ENCODE results near the gene CCDC148. TPM values are rescaled to one million over a fixed set of nuclear protein-coding genes. Genes with fewer than 3 reads are reported as not detected.

The CCDC148 gene
- total and polyA plus RNA-seq, 2 donors (not counting 1 experiment from before 2014, with no cell fraction given), result not detected

DNA sequence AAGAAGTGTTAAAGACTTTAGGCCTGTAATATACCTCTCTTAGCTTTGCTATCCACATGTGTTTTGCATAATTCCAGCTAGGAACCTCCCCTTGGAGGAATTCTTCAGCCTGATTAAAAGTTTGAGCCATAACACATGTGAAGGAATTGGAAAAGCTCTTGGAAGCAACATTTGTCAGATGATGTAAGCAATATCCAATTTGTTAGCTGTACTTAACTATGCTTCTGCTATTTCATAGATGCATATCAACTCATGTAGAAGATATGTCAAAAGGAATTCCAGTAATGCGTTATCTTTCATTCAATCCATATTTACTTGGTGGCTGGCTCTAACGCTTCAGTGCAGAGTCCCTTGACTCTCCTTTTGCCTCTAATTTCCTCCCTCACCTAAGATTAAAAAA, 46.4 kb upstream of the CCDC148 start:
- Histone ChIP-seq H3K4me2 (replicated peaks; ENCODE audit: low read depth, low read length, poor library complexity, severe bottlenecking) (no peak overlapping the region), H3K27ac (ENCODE audit: low read length in 2 of 2) (no peak overlapping the region), H3K36me3 (replicated peaks in 1 of 2; ENCODE audit: control extremely low read depth in 1 of 2, control insufficient read depth in 1 of 2, extremely low read depth in 1 of 2, insufficient read depth in 2 of 2, low read length in 1 of 2) (no peaks in the 10 kb centered on the region), H3K4me3 (ENCODE audit: control extremely low read depth in 1 of 5, extremely low read depth in 1 of 5, insufficient read depth in 1 of 5, low read depth in 2 of 5, low read length in 4 of 5) (no peak overlapping the region), H3K79me2 (ENCODE audit: control insufficient read depth, insufficient read depth, low read length) (no peaks in the 10 kb centered on the region), H3K27me3 (replicated peaks in 1 of 4; ENCODE audit: control extremely low read depth in 1 of 4, control insufficient read depth in 3 of 4, insufficient read depth in 4 of 4, low read length in 3 of 4) (no peaks in the 10 kb centered on the region), H3K9ac (ENCODE audit: low read length) (no peak overlapping the region), H3K9me3 (ENCODE audit: control extremely low read depth in 1 of 3, control insufficient read depth in 2 of 3, insufficient read depth in 1 of 3, low read length in 2 of 3) (no peaks in the 10 kb centered on the region), H3K4me1 (ENCODE audit: control insufficient read depth in 2 of 2, insufficient read depth in 2 of 2, low read length in 2 of 2) (no peaks in the 10 kb centered on the region), H2AFZ (ENCODE audit: insufficient read depth, low read depth, low read length, poor library complexity, severe bottlenecking) (no peak overlapping the region), H4K20me1 (ENCODE audit: control insufficient read depth, insufficient read depth, low read length, poor library complexity, severe bottlenecking) (no peaks in the 10 kb centered on the region)
- intact Hi-C loops (cut with micrococcal nuclease), result no loop called here
- POLR2A ChIA-PET, result no interaction called here
- Mint-ChIP-seq H3K27ac (no peak overlapping the region), H3K4me3 (no peak overlapping the region), H3K4me1 (no peaks in the 10 kb centered on the region), H3K9me3 (ENCODE audit: insufficient read depth) (no peaks in the 10 kb centered on the region), H3K27me3 (no peaks in the 10 kb centered on the region)
- TF ChIP-seq EZH2 (IDR thresholded peaks at IDR 0.05; ENCODE audit: borderline replicate concordance, insufficient read depth, low read depth, low read length, poor library complexity, severe bottlenecking), result no peak
- TF ChIP-seq, protein P1, sequence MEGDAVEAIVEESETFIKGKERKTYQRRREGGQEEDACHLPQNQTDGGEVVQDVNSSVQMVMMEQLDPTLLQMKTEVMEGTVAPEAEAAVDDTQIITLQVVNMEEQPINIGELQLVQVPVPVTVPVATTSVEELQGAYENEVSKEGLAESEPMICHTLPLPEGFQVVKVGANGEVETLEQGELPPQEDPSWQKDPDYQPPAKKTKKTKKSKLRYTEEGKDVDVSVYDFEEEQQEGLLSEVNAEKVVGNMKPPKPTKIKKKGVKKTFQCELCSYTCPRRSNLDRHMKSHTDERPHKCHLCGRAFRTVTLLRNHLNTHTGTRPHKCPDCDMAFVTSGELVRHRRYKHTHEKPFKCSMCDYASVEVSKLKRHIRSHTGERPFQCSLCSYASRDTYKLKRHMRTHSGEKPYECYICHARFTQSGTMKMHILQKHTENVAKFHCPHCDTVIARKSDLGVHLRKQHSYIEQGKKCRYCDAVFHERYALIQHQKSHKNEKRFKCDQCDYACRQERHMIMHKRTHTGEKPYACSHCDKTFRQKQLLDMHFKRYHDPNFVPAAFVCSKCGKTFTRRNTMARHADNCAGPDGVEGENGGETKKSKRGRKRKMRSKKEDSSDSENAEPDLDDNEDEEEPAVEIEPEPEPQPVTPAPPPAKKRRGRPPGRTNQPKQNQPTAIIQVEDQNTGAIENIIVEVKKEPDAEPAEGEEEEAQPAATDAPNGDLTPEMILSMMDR (IDR thresholded peaks at IDR 0.05), result no peak
- WGBS (ENCODE audit: insufficient coverage), result no CpG with 5 or more reads among the region's 2 CpGs
- CTCF ChIA-PET, result no interaction called here
- ATAC-seq (ENCODE audit: low read depth) (no peak), DNase-seq (no peak)

DNA sequence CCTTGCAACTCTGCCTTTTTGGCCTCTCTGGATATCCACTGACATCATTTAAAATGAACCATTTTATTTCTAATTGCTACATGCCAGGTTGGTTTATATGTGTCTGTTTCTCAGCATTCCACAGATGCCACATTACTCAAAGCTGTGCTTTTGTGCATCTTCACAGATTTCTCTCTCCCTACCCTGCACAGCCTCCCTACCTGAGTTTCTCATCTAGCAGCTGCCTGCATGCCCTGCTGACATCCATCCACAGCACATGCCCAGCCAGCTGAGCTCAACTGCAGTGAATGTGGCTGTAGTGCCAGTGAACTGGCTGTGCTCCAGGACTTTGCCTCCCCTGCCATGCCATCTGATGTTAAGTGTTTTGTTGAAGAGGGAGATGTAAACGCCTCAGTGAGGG, 44.7 kb upstream of the CCDC148 start:
- ChIA-PET POLR2A (no interaction called here), CTCF (no interaction called here)
- DNase-seq, result no peak
- Histone ChIP-seq H3K36me3 (replicated peaks in 1 of 2; ENCODE audit: control extremely low read depth in 1 of 2, control insufficient read depth in 1 of 2, extremely low read depth in 1 of 2, insufficient read depth in 2 of 2, low read length in 1 of 2) (no peaks in the 10 kb centered on the region), H3K4me1 (ENCODE audit: control insufficient read depth in 2 of 2, insufficient read depth in 2 of 2, low read length in 2 of 2) (no peaks in the 10 kb centered on the region), H3K79me2 (ENCODE audit: control insufficient read depth, insufficient read depth, low read length) (no peaks in the 10 kb centered on the region), H2AFZ (ENCODE audit: insufficient read depth, low read depth, low read length, poor library complexity, severe bottlenecking) (no peak overlapping the region), H3K27me3 (replicated peaks in 1 of 4; ENCODE audit: control extremely low read depth in 1 of 4, control insufficient read depth in 3 of 4, insufficient read depth in 4 of 4, low read length in 3 of 4) (no peaks in the 10 kb centered on the region), H3K4me3 (ENCODE audit: control extremely low read depth in 1 of 5, extremely low read depth in 1 of 5, insufficient read depth in 1 of 5, low read depth in 2 of 5, low read length in 4 of 5) (no peak overlapping the region), H3K9me3 (ENCODE audit: control extremely low read depth in 1 of 3, control insufficient read depth in 2 of 3, insufficient read depth in 1 of 3, low read length in 2 of 3) (no peaks in the 10 kb centered on the region), H3K9ac (ENCODE audit: low read length) (no peak overlapping the region), H3K27ac (ENCODE audit: low read length in 2 of 2) (no peak overlapping the region), H3K4me2 (replicated peaks; ENCODE audit: low read depth, low read length, poor library complexity, severe bottlenecking) (no peak overlapping the region), H4K20me1 (ENCODE audit: control insufficient read depth, insufficient read depth, low read length, poor library complexity, severe bottlenecking) (no peaks in the 10 kb centered on the region)
- TF ChIP-seq, protein P1 (IDR thresholded peaks at IDR 0.05), result no peak
- TF ChIP-seq EZH2 (IDR thresholded peaks at IDR 0.05; ENCODE audit: borderline replicate concordance, insufficient read depth, low read depth, low read length, poor library complexity, severe bottlenecking), result no peak
- H3K27me3 Mint-ChIP-seq, result no peaks in the 10 kb centered on the region
- H3K4me1 Mint-ChIP-seq, result no peaks in the 10 kb centered on the region
- intact Hi-C loops (cut with micrococcal nuclease), result no loop called here
- no peak overlapping the region for H3K27ac Mint-ChIP-seq
- no peaks in the 10 kb centered on the region for H3K9me3 Mint-ChIP-seq (ENCODE audit: insufficient read depth)
- ATAC-seq (ENCODE audit: low read depth), result no peak
- no CpG with 5 or more reads among the region's 1 CpG for WGBS (ENCODE audit: insufficient coverage)
- H3K4me3 Mint-ChIP-seq, result no peak overlapping the region
